Stimulated activated CD4-positive, alpha-beta T cell treated with anti-CD3 and anti-CD28 coated beads, TNF-alpha, amount 100 ng/mL, for 24 hours (primary cell): Measurements from ENCODE around the gene HDAC4.

Experiments used
- DNase-seq, 3 experiments: peaks; one replicate each; pipeline ENCODE4 v3.0.0-alpha.2; 2020; ENCODE audit warnings: low read depth in 3 of 3

Gene HDAC4

DNA sequence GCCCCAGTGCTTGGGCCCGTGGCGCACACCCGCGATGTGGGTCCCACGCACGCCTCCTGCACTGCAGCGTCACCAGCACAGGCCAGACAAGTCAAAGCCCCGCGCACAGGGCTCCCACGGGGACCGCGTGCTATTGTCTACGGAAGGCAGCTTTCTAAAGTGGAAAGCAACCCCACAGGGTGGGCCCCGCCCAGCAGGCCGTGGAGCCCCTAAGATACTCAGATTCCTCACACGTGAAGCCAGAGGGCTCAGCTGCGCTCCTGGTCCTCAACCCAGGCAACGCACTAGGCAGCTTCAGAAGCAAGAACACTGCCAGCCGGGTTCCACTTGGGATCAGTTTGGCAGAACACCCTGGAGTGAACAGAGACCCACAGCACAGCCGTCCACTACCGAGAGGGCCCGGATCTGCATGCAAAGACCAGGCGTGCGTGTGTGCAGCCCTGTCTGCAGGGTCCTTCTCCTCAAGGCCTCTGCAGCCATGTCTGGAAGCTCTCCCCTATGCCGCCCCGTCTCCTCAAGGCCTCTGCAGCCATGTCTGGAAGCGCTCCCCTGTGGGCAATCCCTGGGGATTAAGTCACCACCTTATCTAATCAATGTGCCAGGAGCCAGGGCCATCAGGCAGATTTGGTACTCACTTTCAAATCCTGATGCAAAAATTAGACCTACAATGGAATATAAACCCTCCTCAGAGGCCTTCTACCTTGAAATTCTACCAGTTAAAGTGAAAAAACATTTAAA lies 231.3 kb downstream of the HDAC4 start:
- DNase-seq, result no peak

GRCh38 chr2:239168575-239168974 lies 232.2 kb downstream of the HDAC4 start:
- DNase-seq, result no peak

DNA sequence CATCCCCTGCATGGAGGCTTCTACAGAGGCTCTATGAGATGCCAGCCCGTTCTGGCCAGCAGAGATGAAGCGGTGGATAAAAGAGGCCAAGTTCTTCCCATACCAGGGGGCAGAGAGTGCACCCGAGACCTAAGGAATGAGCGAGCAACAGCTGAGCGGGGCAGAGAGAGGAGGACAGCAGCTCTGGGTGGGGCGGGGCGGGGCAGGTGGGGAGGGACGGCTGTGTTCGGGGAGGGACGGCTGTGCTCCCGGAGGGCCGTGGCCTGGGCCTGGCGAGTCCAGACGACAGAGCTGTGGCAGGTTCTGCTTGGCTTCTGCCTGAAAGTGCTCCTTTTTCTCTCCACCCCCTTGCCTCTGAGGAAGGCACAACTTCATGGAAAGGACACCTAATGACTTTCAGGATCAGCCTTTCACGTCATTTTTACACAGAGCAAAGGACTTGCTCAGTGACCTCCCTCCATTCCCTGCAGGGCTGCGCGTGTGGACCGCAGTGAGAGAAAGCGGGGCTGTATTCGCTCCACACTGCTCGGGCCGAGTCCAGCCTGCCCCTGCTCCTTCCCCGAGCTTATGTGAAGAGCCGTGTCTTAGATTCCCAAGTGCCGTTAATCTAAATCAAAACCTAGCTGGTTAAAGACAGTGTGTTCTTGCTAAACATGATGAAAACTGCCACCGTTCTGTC lies 232.9 kb downstream of the HDAC4 start:
- no peak for DNase-seq

DNA sequence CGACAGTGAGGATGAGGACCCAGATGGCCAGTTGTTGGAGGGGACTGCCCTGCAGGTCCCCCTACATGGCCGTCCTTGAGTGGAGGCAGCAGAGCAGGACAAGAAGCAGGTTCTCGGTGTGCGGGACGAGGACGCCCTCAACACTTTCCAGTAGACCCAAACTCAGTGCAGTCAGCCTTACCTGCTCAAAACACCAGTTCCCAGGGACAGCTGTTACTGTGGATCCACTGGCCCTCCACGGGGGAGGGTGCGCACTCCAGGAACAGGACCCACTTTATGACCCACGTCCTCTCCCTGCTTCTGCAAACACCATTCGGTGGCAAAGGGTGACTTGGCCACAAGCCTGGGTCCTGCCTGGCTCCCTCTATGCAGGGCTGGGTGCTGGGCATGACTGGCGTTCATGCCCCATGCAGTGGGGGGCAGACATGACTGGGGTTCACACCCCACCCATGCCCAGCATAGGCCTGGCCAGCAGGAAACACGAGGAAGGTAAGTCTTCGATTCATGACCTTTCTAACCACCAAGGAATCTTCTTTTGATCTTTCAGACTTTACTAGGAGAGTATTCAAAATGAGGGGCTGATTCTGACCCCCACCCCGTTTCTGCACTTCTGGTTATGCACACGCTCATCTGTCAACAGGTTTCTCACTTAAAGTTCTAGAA lies 233.7 kb downstream of the HDAC4 start:
- no peak for DNase-seq

- no peak for DNase-seq
These were observed 234.5 kb downstream of the HDAC4 start for GRCh38 chr2:239166201-239166834.

- DNase-seq, result no peak
These were observed 235.5 kb downstream of the HDAC4 start for GRCh38 chr2:239165206-239165831.

DNA sequence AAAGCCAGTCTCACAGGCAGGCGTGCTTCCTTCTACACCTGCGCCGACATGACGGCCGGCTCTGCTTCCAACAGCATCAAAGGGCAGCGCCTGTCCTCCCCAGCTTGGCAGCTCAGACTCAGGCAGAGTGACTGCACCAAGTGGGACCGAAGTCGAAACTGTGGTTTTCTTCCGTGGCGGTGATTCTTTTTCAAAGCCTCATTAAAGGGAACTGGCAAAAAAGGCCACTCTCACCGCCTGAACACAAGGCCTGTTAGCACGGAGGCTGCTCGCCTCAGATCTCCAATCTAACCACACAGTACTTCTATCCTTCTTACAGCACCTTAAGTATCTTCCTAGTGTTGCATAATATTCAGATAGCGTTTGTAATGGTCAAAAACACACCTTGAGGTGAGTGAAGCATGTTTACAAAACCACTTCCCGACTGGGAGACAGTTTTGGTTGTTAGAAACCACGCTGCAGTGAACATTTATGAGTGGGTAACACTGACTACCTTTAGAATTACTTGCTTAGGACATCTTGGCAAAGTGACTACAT lies 236.4 kb downstream of the HDAC4 start:
- no peak for DNase-seq

- no peak for DNase-seq
These were observed 237.0 kb downstream of the HDAC4 start for GRCh38 chr2:239163688-239164334.

GRCh38 chr2:239162976-239163687 lies 237.7 kb downstream of the HDAC4 start:
- DNase-seq, result no peak

DNA sequence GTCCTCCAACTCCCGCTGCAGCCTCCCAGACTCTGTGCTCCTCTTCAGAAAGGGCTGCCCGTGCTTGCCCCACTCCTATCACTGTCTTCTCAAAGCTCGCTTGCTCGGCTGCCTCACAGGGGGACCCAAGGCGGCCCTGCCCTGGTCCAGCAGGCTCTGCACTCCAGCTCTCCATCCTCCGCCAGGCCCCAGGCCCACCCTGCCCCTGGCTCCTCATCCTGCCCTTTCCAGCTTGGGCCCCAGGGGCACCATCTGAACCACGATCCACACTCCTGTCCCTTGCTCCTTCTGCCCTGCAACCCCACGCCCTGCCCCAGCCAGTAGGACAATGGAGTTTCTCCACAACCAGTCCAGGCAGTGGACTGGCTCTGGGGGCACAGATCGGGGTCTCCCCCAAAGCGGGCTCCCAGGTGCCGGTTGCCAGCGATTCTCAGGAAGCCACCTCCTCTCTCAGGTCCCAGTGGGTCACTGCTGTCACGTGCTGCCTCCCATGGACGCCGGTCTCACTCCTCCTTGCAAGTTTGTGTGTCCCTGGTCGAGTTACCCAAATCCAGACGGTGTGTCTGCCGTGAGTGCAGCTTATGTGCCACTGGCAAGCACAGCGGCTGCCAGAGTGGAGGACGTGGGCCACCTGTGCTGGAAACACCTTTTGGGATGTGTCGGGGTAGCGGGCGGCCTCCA lies 238.5 kb downstream of the HDAC4 start:
- DNase-seq, result no peak

DNA sequence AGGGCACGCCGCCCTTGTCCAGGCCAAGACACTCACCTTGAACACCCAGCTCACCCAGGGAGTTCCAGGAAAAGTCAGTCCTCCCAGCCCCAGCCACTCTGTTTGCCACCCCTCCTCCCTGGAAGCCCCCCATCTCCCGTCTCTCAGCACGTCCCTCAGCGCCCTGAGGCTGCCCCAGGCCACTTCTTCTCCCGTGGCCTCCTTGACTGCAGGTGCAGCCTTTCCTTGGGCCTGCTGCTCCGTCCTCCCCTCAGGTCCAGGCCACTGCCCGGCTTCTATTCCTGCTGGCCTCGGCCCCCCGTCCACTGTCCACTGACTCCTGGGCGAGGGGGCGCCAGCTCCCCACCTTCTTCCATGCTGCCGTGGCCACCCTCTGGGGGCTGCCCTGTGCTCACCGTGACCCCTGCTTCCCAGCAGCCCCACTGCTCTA lies 239.1 kb downstream of the HDAC4 start:
- DNase-seq, result no peak

DNA sequence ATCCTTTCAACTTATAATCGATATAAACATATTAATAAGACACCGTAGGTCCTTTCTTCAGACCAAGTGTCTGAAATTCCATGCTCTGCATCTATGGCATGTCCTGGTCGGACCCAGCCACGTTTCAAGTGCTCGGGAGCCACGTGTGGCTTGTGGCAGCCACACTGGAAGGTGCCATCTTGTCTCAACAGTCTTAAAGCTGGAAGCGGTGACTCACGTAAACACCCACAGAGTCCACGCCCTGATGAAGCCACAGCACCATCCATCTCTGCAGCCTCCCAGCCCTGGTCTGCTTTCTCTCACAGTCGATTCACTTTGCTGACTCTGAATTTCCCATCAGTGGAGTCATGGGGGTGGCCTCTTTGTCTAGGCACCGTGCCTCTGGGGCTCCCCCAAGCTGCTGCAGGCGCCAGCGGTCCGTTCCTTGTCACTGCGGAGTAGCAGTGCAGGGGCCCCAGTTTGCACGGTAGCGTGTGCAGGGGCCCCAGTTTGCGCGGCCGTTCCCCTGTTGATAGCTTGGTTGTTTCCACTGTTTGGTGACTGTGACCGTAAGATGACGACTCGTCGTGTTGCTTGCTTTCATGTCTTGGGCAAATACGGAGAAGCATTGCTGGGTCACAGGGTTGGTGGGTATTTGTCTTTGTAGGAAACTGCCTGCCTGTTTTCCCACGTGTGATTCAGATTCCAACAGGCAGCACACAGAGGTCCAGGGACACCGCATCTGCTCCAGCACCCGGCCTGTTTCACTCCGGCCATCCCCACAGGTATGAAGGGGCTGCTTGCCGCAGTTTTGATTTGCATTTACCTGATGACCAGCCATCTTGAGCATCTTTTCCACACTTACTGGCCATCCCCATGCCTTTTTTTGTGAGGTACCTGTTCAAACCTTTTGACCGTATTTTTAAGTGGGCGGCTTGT lies 240.3 kb downstream of the HDAC4 start:
- DNase-seq, result no peak

DNA sequence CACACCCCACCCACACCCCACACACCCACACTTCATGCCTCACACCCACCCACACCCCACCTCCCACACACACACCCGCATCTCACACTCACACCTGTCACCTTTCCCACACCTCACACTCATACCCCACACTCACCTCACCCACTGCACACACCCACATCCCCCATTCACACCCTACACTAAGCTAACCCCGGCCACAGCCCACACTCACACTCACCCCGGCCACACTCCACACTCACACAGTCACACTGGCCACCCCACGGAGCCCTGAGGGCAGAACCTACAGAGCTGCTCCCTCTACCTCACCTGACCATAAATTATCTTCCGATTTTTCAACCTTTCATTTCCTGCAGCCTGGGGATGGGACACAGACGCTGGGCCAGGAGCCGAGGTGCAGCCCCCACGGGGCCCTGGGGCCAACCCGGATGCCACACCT lies 241.3 kb downstream of the HDAC4 start:
- no peak for DNase-seq

- no peak for DNase-seq
These were observed 242.0 kb downstream of the HDAC4 start for GRCh38 chr2:239158641-239159475.

DNA sequence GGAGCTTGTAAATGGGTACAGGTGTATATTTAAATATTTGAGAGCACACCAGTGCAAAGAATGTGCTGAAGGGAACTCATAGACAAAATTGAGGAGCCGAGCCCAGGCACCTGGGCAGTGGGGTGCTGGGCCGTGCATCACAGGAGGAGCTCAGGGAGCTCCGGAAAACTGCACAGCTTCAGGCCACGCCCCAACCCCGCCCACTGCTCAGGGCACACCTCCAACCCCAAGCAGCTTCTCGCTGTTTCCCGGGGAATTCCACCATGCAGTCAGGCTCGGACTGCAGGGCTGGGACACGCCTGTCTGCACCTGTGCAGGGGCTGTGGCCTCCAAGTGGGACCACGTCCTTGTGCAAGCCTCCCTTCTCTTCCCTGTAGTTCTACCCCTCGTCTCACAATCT lies 243.0 kb downstream of the HDAC4 start:
- DNase-seq, result no peak

GRCh38 chr2:239157269-239157668 lies 243.6 kb downstream of the HDAC4 start:
- no peak for DNase-seq

- no peak for DNase-seq
These were observed 244.1 kb downstream of the HDAC4 start for GRCh38 chr2:239156516-239157265.
